MM.1S (cell line): ENCODE measurements around the gene PDE4DIP.
"Not testable (repeated sequence)": the region's sequence is repeated elsewhere in the genome, so short reads cannot be mapped to it uniquely, and the experiment has no call there.

Source experiments
- CTCF ChIP-seq: fragments of 300-600 bp; sonication (generic); IDR thresholded peaks from 2 replicates; pipeline ENCODE4 v1.5.1; 2016; ENCODE audit warnings: antibody characterized with exemption, low read length, mixed read lengths
- EZH2 ChIP-seq: fragments of 300-600 bp; sonication (generic); optimal IDR thresholded peaks from 2 replicates; pipeline ENCODE3; 2017; ENCODE audit warnings: low read depth, mild to moderate bottlenecking, antibody characterized with exemption, low read length, mixed read lengths
- EZH2phosphoT487 ChIP-seq: fragments of 300-600 bp; sonication (generic); IDR thresholded peaks from 2 replicates; pipeline ENCODE4 v1.6.1; 2018; ENCODE audit warnings: antibody characterized with exemption, low read length

- TF ChIP-seq CTCF, EZH2, EZH2phosphoT487: not testable (repeated sequence)
Observed at GRCh38 chr1:148874408-148875388, 30.5 kb downstream of the PDE4DIP start.
